Measurements from ENCODE around the gene CYP4F12.

Gene CYP4F12

GRCh38 chr19:15715642-15716041, 42.8 kb downstream of the CYP4F12 start:
- no peak for DNase-seq

- no peak for DNase-seq
Observed at GRCh38 chr19:15717809-15718208, 44.9 kb downstream of the CYP4F12 start.

- DNase-seq: no peak
Observed at GRCh38 chr19:15721268-15721667, 48.4 kb downstream of the CYP4F12 start.

GRCh38 chr19:15722956-15723355, 50.1 kb downstream of the CYP4F12 start:
- DNase-seq: no peak

DNA sequence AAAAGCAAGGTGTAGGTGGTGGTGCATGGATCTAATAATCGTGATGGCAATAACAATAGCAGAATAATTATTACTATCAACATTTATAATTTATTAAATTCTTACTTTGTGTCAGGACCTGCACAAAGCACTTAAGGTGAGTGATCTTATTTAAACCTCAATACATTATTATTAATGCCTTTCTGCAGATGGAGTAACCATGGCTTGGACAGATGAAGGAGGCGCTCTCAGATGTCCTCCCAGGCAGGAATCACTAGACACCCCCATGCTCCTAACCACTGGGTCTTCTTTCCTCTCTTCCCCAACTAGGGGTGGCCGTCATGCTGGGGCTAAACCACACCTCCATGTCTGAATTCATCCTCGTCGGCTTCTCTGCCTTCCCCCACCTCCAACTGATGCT, 54.8 kb downstream of the CYP4F12 start, which contains the start of gene OR10H2:
Gene OR10H2 (plus strand): TSS at position 301 of the 400 bp plus-strand sequence. CDS start 20 bp downstream, at position 321.
- DNase-seq: no peak

DNA sequence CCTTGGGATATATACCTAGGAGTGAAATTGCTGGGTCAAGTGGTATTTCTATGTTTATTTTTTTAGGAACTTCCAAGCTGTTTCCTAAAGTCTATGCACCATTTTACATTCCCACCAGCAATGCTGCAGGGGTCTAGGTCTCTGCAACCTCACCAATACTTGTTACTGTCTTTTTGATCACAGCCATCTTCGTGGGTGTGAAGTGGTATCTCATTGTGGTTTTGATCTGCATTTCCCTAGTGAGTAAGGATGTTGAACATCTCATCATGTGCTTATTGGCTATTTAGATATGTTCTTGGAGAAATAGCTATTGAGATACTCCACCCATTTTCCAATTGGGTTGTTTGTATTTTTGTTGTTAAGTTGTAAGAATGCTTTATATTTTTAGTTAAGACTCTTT, 57.7 kb downstream of the CYP4F12 start:
- no peak for DNase-seq

- no peak for DNase-seq
Observed at GRCh38 chr19:15732388-15732787, 59.5 kb downstream of the CYP4F12 start.

- DNase-seq: no peak
Observed at GRCh38 chr19:15733895-15734294, 61.0 kb downstream of the CYP4F12 start.

DNA sequence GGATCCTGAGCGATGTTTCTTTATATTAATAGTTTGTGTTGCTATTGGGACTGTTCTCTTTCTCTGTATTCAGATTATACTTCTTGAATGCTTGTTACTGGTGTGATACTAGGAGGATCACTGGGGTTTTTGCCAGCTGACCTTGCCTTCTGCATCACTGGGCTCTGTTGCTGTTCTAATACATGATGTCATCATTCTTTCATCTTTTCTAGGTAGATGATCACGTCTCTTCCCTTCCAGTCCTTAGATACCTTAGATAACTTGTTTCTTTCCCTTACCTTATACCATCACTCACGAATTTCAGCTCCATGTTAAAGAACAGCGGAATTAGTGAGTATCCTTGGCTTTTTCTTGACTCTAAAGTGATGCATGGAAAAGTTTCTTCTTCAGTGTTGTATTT, 64.8 kb downstream of the CYP4F12 start, which contains the start of gene OR10H3:
Gene OR10H3 (plus strand): TSS at position 264 of the 400 bp plus-strand sequence. CDS start 3,408 bp downstream, outside the sequence.
- DNase-seq: no peak

- no peak for DNase-seq
Observed at GRCh38 chr19:15740785-15741184, 67.9 kb downstream of the CYP4F12 start.
